IMR-90 (cell line): ENCODE measurements around the gene RWDD1. TPM values are rescaled to one million over a fixed set of nuclear protein-coding genes. Genes with fewer than 3 reads are reported as not detected.

ENCODE experiments used
- ATAC-seq: fragments of 200-7000 bp; cut with Tn5 transposase; 2 replicates; pipeline ENCODE4 v1.9.1; 2020; ENCODE audit warnings: low read depth, mild to moderate bottlenecking, moderate library complexity
- BruUV-seq: library from RNA; stranded (reverse); fragments of 400-500 nt; replicated peaks from 2 replicates; lab custom pipeline; 2021; lab: Mats Ljungman, UMichigan
- CTCF ChIA-PET: fragments of 300-600 bp; formaldehyde crosslinking; extraction: SDS; loops from one replicate; lab custom pipeline; 2021; ENCODE audit warnings: antibody characterized with exemption; lab: Yijun Ruan, JAX
- POLR2A ChIA-PET: fragments of 300-600 bp; sonication (Branson Sonifier 250); formaldehyde crosslinking; loops from one replicate; lab custom pipeline; 2022; ENCODE audit warnings: antibody characterized with exemption; ENCODE audit not compliant: unreplicated experiment; lab: Charles Lee
- DNase-seq: peaks from one replicate; pipeline ENCODE4 v3.0.0; 2013
- H2AFZ ChIP-seq: replicated peaks from 2 replicates; pipeline ENCODE3; 2013; ENCODE audit warnings: low read length, mild to moderate bottlenecking; ENCODE audit not compliant: poor library complexity
- H2AK5ac ChIP-seq: 2 replicates; pipeline ENCODE4 v1.6.1; 2013; ENCODE audit warnings: low read depth, low read length, inconsistent platforms
- H2AK9ac ChIP-seq: replicated peaks from 2 replicates; pipeline ENCODE3; 2013; ENCODE audit warnings: mild to moderate bottlenecking, low read depth, low read length, moderate library complexity; ENCODE audit not compliant: poor library complexity
- H2BK120ac ChIP-seq: 2 replicates; pipeline ENCODE4 v1.6.1; 2013; ENCODE audit warnings: low read depth, low read length, inconsistent platforms
- H2BK15ac ChIP-seq: 3 replicates; pipeline ENCODE4 v1.6.1; 2013; ENCODE audit warnings: low read depth, low read length, inconsistent platforms
- H2BK20ac ChIP-seq: 2 replicates; pipeline ENCODE4 v1.6.1; 2013; ENCODE audit warnings: low read depth, mild to moderate bottlenecking, inconsistent platforms, low read length, moderate library complexity
- H2BK5ac ChIP-seq: 2 replicates; pipeline ENCODE4 v1.6.1; 2013; ENCODE audit warnings: mild to moderate bottlenecking, low read depth, low read length, inconsistent platforms; ENCODE audit not compliant: poor library complexity, severe bottlenecking
- H3K14ac ChIP-seq: replicated peaks from 2 replicates; pipeline ENCODE4 v1.6.1; 2013; ENCODE audit warnings: low read depth, low read length, inconsistent platforms
- H3K18ac ChIP-seq: 2 replicates; pipeline ENCODE4 v1.6.1; 2013; ENCODE audit warnings: low read depth, low read length, control low read depth
- H3K23ac ChIP-seq: 2 replicates; pipeline ENCODE4 v1.6.1; 2013; ENCODE audit warnings: low read depth, low read length, inconsistent platforms
- H3K27ac ChIP-seq: 2 replicates; pipeline ENCODE4 v1.5.1; 2013; ENCODE audit warnings: mild to moderate bottlenecking, control low read depth, low read length; ENCODE audit not compliant: insufficient read depth
- H3K27me3 ChIP-seq: 2 replicates; pipeline ENCODE4 v1.6.1; 2013; ENCODE audit warnings: low read length; ENCODE audit not compliant: control insufficient read depth, insufficient read depth
- H3K36me3 ChIP-seq: 2 replicates; pipeline ENCODE4 v1.6.1; 2013; ENCODE audit warnings: low read length, mixed read lengths; ENCODE audit not compliant: control insufficient read depth, insufficient read depth
- H3K4ac ChIP-seq: 2 replicates; pipeline ENCODE4 v1.6.1; 2013; ENCODE audit warnings: low read depth, low read length, inconsistent platforms
- H3K4me1 ChIP-seq: 2 replicates; pipeline ENCODE4 v1.6.1; 2013; ENCODE audit warnings: low read length, mixed read lengths; ENCODE audit not compliant: control insufficient read depth, insufficient read depth
- H3K4me2 ChIP-seq: 2 replicates; pipeline ENCODE4 v1.6.1; 2013; ENCODE audit warnings: low read depth, mild to moderate bottlenecking, control low read depth, low read length, moderate library complexity
- H3K4me3 ChIP-seq: 2 replicates; pipeline ENCODE4 v1.5.1; 2013; ENCODE audit warnings: low read depth, mild to moderate bottlenecking, control low read depth, low read length, moderate library complexity; ENCODE audit not compliant: insufficient read depth
- H3K56ac ChIP-seq: 2 replicates; pipeline ENCODE4 v1.6.1; 2013; ENCODE audit warnings: low read length, inconsistent platforms; ENCODE audit not compliant: insufficient read depth; ENCODE audit errors: extremely low read depth
- H3K79me1 ChIP-seq, 2 experiments: 2 replicates each; pipeline ENCODE4 v1.6.1; 2013; ENCODE audit warnings: low read length in 2 of 2, inconsistent platforms in 1 of 2, low read depth in 1 of 2
- H3K9ac ChIP-seq: 2 replicates; pipeline ENCODE4 v1.6.1; 2013; ENCODE audit warnings: low read depth, low read length, control low read depth
- H3K9me1 ChIP-seq: 2 replicates; pipeline ENCODE4 v1.6.1; 2013; ENCODE audit warnings: low read length, inconsistent platforms; ENCODE audit not compliant: insufficient read depth
- H3K9me3 ChIP-seq: 2 replicates; pipeline ENCODE4 v1.6.1; 2013; ENCODE audit warnings: low read length; ENCODE audit not compliant: control insufficient read depth, insufficient read depth
- H4K20me1 ChIP-seq: 2 replicates; pipeline ENCODE4 v1.6.1; 2013; ENCODE audit warnings: low read length, inconsistent platforms; ENCODE audit not compliant: insufficient read depth
- H4K5ac ChIP-seq: 2 replicates; pipeline ENCODE4 v1.6.1; 2013; ENCODE audit warnings: mild to moderate bottlenecking, low read depth, low read length, control low read depth
- H4K8ac ChIP-seq, 2 experiments: 2 replicates each; pipeline ENCODE4 v1.6.1; 2013; ENCODE audit warnings: low read depth in 2 of 2, low read length in 2 of 2, control low read depth in 1 of 2, inconsistent platforms in 1 of 2
- H4K91ac ChIP-seq: 2 replicates; pipeline ENCODE4 v1.6.1; 2013; ENCODE audit warnings: low read depth, low read length, inconsistent platforms; ENCODE audit not compliant: insufficient read depth
- CTCF ChIP-seq: conservative IDR thresholded peaks from 2 replicates; pipeline ENCODE4 v1.5.1; 2012; ENCODE audit warnings: mild to moderate bottlenecking, low read depth, low read length, improper control_type of control experiment
- MAFK ChIP-seq: IDR thresholded peaks from 2 replicates; pipeline ENCODE4 v1.6.1; 2012; ENCODE audit warnings: low read depth, low read length, improper control_type of control experiment
- MXI1 ChIP-seq: IDR thresholded peaks from 2 replicates; pipeline ENCODE4 v1.6.1; 2012; ENCODE audit warnings: low read depth, mild to moderate bottlenecking, low read length, moderate library complexity, borderline replicate concordance
- NFE2L2 ChIP-seq: fragments of 150-350 bp; IDR thresholded peaks from 2 replicates; pipeline ENCODE4 v1.6.1; 2016; ENCODE audit warnings: low read depth, mild to moderate bottlenecking, low read length
- RFX5 ChIP-seq: IDR thresholded peaks from 2 replicates; pipeline ENCODE4 v1.8.0; 2012; ENCODE audit warnings: low read depth, mild to moderate bottlenecking, low read length, moderate library complexity
- WGBS, 2 experiments: methylation state at CpG; one replicate each; pipeline versions ENCODE4 v1.1.5 to v1.1.7; 2013; ENCODE audit warnings: missing lambda C conversion rate in 2 of 2; ENCODE audit not compliant: insufficient read length in 1 of 2; ENCODE audit errors: extremely low coverage in 2 of 2; 5-methylcytosine and 5-hydroxymethylcytosine counted together
- dilution Hi-C: fragments of 300-500 bp; cut with HindIII; formaldehyde crosslinking; loops from one replicate; pipeline ENCODE4 v1.14.3; 2018; ENCODE audit warnings: low sequenced_read_pairs; ENCODE audit not compliant: unreplicated experiment
- in situ Hi-C: fragments of 300-500 bp; cut with MboI; formaldehyde crosslinking; loops from 3 replicates; pipeline ENCODE4 v1.14.3; 2019; ENCODE audit warnings: low sequenced_read_pairs, inconsistent platforms, mixed read lengths
- intact Hi-C: fragments of 100-400 bp; cut with micrococcal nuclease; formaldehyde crosslinking; loops from 2 replicates; pipeline ENCODE4 v1.10.0; 2022
- polyA plus RNA-seq, 3 experiments: library from polyadenylated mRNA; depleted of rRNA; stranded (reverse); fragments of >200 nt; gene quantifications; 2 replicates each; pipeline ENCODE4 v1.2.3, GENCODE V29; 2012; ENCODE audit warnings: low replicate concordance in 1 of 3
- total RNA-seq: library from RNA; depleted of rRNA; stranded (reverse); fragments of >200 nt; gene quantifications from 2 replicates; pipeline ENCODE4 v1.2.3, GENCODE V29; 2012

Gene RWDD1
- total and polyA plus RNA-seq, 2 of the 4 experiments (the other 2 are of a cell fraction): 23.6 to 92.8 TPM

GRCh38 chr6:116615937-116616736 is 44.8 kb downstream of the RWDD1 start, which contains the start of gene RSPH4A:
RSPH4A (plus strand) TSS chr6:116616479; CDS start chr6:116616624, 145 bp downstream.
- peak within 1 kb of the TSS; percentile 60 for H4K5ac ChIP-seq
- in situ Hi-C loops: no loop called here
- peak within 1 kb of the TSS; percentile 42 for H3K4ac ChIP-seq
- ATAC-seq (peak; percentile 100), DNase-seq (peak; percentile 94)
- 0% methylated on average over 5 of the region's 29 CpGs; no CpG with 5 or more reads in 1 of the 2 experiments for WGBS, 2 experiments
- peak within 1 kb of the TSS; percentile 3 for H2AK9ac ChIP-seq
- peak within 1 kb of the TSS; percentile 46; the same call in 1 of the 2 replicates for H3K27ac ChIP-seq
- H3K9me1 ChIP-seq: no peaks in the 10 kb centered on the region
- H2BK15ac ChIP-seq: no peak within 1 kb of the TSS; the same call in 2 of the 3 replicates
- H3K18ac ChIP-seq: peak within 1 kb of the TSS; percentile 46; the same call in 1 of the 2 replicates
- H3K79me1 ChIP-seq: no peaks in the 10 kb centered on the region
- peak within 1 kb of the TSS; percentile 92 for H3K4me2 ChIP-seq
- peak within 1 kb of the TSS; percentile 63 for H3K4me3 ChIP-seq
- H2BK20ac ChIP-seq: no peak within 1 kb of the TSS
- H4K20me1 ChIP-seq: no peaks in the 10 kb centered on the region
- peak within 1 kb of the TSS; percentile 65; the same call in 1 of the 2 replicates for H4K91ac ChIP-seq
- no peaks in the 10 kb centered on the region for H3K36me3 ChIP-seq
- H3K27me3 ChIP-seq: no peaks in the 10 kb centered on the region; the same call in 1 of the 2 replicates
- TF ChIP-seq NFE2L2 (no peak), RFX5 (0 out of 2 replicates have a peak, but pooled peaks have one; percentile 33), CTCF (peak; percentile 16; the same call in 1 of the 2 replicates), MAFK (no peak), MXI1 (peak; percentile 87)
- intact Hi-C loops: no loop called here
- no peak within 1 kb of the TSS for H3K56ac ChIP-seq
- no peak within 1 kb of the TSS for H2BK120ac ChIP-seq
- CTCF ChIA-PET: interaction anchor here (0.7 to 1.0 kb wide), 4 partner anchors 20 to 348 kb away, joined by 3 read pairs; no protein-coding TSS in a partner anchor
- H3K9ac ChIP-seq: peak within 1 kb of the TSS; percentile 79
- no peaks in the 10 kb centered on the region for H3K9me3 ChIP-seq
- peak within 1 kb of the TSS; percentile 7 for H2BK5ac ChIP-seq
- H3K4me1 ChIP-seq: no peaks in the 10 kb centered on the region
- H4K8ac ChIP-seq: peak within 1 kb of the TSS; percentile 55 to 78; a peak in 3 of 4 replicates
- POLR2A ChIA-PET: no interaction called here
- peak within 1 kb of the TSS; percentile 92 for H2AFZ ChIP-seq
- no peak within 1 kb of the TSS for H2AK5ac ChIP-seq
- no TSS peak for BruUV-seq
- H3K14ac ChIP-seq: peak within 1 kb of the TSS; percentile 28
- H3K23ac ChIP-seq: 0 out of 2 replicates have a peak within 1 kb of the TSS, but pooled peaks have one; percentile 8
- dilution Hi-C loops: no loop called here
